ENCODE measurements around the gene TBC1D2.

The TBC1D2 gene

GRCh38 chr9:98168153-98168780 lies 87.2 kb downstream of the TBC1D2 start:
- DNase-seq (ENCODE audit: low read depth in 2 of 2), result no peak

- DNase-seq (ENCODE audit: low read depth in 2 of 2), result no peak
Measured at GRCh38 chr9:98164912-98165311, 90.5 kb downstream of the TBC1D2 start.

GRCh38 chr9:98162613-98163012 lies 92.8 kb downstream of the TBC1D2 start:
- no peak for DNase-seq (ENCODE audit: low read depth in 2 of 2)

- DNase-seq (ENCODE audit: low read depth in 2 of 2), result no peak
Measured at GRCh38 chr9:98161851-98162250, 93.6 kb downstream of the TBC1D2 start.

- no peak for DNase-seq (ENCODE audit: low read depth in 2 of 2)
Measured at GRCh38 chr9:98159790-98160189, 95.7 kb downstream of the TBC1D2 start.

GRCh38 chr9:98159301-98159700 lies 96.1 kb downstream of the TBC1D2 start:
- DNase-seq (ENCODE audit: low read depth in 2 of 2), result no peak

GRCh38 chr9:98158071-98158831 lies 97.2 kb downstream of the TBC1D2 start:
- no peak for DNase-seq (ENCODE audit: low read depth in 2 of 2)

GRCh38 chr9:98157372-98157771 lies 98.1 kb downstream of the TBC1D2 start:
- no peak for DNase-seq (ENCODE audit: low read depth in 2 of 2)

- DNase-seq (ENCODE audit: low read depth in 2 of 2), result no peak
Measured at GRCh38 chr9:98154678-98155077, 100.8 kb downstream of the TBC1D2 start.

- DNase-seq (ENCODE audit: low read depth in 2 of 2), result no peak
Measured at GRCh38 chr9:98152526-98152925, 102.9 kb downstream of the TBC1D2 start.

GRCh38 chr9:98150721-98151120 lies 104.7 kb downstream of the TBC1D2 start:
- no peak for DNase-seq (ENCODE audit: low read depth in 2 of 2)

GRCh38 chr9:98150164-98150563 lies 105.3 kb downstream of the TBC1D2 start:
- DNase-seq (ENCODE audit: low read depth in 2 of 2), result no peak

- DNase-seq (ENCODE audit: low read depth in 2 of 2), result no peak
Measured at GRCh38 chr9:98149422-98149821, 106.0 kb downstream of the TBC1D2 start.

Data from fibroblast of skin of left biceps (primary cell).